CD4-positive, alpha-beta T cell treated with Interleukin-2 at 100 ng/mL for 4 hours (primary cell): ENCODE data around the gene AGPAT4.
"Not testable (repeated sequence)": the region's sequence is repeated elsewhere in the genome, so short reads cannot be mapped to it uniquely, and the experiment has no call there.

ENCODE experiments used
- DNase-seq: peaks from one replicate; pipeline ENCODE4 v3.0.0-alpha.2; 2020; ENCODE audit warnings: low spot score

AGPAT4 gene

DNA sequence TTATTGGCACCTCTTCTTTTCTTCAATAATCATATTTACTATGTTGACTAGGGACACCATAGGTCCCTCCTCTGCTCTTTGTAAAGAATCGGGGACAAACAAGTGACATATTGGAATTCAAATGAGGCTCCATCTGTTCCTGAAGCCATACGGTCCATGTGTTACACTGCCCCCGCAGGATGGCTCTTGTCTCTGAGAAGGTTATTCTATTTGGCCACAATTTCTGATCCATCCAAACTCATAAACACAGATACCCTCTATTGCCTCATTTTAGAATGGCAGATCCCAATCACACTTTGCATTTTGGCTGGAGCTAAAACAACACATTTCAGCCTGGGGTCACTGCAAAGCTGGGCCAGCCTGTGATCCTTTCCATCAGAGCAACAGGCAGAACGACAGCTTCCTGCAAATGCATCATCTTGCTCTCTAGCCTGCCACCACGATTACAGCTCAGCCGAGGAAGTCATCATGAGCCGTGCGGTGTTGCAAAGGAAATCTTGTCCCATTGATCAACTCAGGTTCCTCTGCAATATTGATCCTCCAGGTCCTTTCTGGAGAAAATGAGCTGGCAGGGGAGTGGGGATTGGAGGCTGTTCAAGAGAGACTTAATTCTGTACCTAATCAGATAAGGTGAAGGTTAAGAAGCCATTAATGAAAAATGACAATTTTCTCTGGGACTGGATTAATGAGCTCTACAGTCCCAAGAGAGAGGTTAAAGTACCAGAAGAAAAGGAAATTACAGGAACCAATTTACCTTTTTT is 73.1 kb downstream of the AGPAT4 start:
- DNase-seq: no peak

DNA sequence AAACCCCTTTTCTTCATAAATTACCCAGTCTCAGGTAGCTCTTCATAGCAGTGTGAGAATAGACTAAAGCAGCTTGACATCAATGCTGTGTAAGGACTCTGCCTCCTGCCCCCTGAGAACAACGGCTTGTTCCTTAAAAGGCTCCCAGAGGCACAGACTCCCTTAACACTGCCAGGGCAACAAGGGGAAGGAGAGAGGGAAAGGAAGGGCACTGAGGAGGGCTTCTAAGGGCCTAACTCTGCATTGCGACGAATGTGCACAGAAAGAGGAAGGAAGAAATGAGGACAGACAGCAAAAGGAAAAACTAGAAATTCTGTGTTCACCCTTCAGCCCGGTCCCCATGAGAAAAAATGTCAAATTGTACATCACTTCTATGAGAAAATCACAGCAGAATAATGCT is 74.0 kb downstream of the AGPAT4 start:
- no peak for DNase-seq

DNA sequence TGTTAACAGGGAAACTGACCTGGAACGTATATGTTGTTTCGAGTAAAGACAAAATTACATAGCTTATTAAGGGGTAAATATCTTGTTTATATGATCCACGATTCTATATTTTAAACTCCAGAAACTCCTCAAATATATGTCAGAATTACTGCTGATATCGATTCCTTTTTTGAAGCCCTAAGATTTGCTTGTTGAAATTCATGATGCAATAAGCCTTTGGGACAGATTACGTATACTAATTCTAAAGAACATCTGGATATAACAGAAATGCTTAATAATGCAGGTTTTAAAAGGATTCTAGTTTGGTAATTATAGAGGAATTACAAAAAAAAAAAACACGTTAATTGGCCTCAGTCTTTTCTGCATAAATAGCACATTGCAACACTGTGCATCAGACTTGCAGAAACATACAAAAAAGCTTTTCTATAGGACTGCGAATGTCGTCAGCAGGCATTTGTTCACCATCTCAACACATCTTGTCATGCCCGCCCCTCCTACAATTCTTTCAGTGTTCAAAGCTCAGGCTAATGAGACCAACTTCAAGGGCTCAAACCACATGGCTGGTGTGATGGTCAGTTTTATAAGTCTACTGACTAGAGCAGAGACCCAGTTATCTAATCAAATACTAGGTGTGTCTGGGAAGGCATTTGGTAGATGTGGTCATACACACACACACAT is 74.9 kb downstream of the AGPAT4 start:
- no peak for DNase-seq

DNA sequence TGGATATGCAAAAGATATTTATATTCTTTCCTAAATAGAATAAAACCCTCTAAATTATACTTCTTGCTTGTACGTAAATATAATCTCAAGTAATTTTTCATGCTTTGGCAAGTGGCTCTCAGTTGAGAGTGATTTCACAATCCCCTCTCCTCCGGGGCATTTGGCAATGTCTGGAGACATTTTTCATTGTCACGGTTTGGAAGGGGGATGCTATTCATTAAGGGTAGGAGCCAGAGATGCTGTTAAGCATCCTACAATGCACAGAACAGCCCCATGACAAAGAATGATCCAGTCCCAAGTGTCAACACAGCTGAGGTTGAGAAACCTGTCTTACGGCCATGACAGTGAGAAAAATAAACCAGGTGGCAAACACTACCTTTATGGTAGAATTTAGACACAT is 75.7 kb downstream of the AGPAT4 start:
- DNase-seq: no peak

DNA sequence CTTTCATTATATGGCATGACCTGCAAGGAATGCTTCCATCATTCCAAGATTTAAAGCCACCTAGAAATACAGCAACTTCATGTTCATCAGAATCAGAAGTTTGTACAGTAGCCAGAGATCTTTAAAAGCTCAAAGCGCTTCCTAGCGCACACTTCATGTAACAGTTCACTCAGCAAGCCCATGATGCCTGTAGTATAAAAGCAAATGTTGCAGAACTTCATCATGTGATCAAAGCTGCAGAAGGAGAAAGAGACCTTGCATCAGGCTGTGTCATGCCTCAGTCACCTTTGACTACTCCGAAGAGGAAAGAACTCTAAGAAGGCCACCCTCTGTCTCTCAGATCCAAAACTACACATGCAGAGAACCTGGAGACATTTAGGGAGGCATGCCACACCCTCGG is 78.5 kb downstream of the AGPAT4 start:
- no peak for DNase-seq

DNA sequence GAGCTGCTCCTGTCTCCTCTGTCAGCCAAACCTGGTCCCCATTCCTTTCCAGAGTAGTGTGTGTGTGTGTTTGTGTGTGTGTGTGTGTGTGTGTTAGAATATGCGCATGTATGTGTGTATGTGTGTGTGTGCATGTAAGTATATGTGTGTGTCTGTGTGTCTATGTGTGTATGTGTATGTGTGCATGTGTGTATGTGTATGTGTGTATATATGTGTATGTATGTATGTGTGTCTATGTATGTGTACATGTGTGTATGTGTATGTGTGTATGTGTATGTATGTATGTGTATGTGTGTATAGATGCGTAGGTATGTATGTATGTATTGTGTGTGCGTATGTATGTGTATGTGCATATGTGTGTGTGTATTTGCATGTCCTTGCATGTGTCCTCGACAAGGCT is 79.5 kb downstream of the AGPAT4 start:
- DNase-seq: no peak

DNA sequence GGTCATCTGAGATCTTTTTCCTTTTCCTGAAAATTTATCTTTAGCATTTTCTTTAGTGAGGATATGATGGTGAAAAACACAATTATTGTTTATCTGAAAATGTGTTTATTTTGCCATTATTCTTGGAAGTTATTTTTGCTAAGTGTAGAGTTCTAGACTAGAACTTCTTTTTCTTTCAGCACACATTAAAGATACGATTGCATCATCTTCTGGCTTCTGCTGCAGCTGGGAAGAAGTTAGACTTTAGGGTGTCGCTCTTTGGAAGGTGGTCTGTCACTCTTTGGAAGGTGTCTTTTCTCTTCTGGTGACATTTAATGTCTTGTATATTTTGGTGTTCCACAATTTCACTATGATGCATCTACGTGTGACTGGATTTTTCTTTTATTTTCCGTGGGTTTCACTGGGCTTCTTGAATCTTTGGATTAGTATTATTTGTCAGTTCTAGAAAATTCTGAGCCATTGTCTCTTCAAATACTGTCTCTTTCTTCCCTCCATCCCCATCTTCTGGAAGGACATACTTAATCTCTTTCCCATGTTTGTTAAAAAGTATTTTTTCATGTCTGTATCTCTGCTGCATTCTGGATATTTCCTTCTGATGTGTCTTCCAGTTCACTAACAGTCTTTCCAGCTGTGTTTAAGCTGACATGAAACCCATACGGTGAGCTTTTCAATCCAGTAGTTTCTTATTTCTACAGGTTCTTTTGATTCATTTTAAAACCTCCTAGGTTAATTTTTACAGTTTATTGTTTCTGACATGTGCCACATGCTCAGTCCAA is 81.0 kb downstream of the AGPAT4 start:
- no peak for DNase-seq

DNA sequence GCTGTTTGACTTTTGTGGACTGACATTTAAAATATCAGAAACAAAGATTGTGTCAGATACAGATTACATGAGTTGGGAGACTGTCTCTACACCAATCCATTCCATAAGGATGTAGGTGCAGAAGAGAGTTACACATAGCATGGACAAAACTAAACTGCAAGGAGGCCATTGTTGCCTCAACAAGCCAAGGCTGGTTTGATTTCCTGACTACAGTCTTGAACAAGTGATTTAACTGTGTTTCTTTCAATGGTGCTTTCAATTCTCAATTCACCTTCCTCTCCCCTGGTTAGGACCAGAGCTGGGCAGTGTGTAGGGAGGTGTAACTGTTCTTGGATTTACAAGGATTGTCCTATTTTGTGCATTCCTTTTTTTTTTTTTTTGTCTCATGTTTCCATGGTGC is 82.2 kb downstream of the AGPAT4 start:
- no peak for DNase-seq

DNA sequence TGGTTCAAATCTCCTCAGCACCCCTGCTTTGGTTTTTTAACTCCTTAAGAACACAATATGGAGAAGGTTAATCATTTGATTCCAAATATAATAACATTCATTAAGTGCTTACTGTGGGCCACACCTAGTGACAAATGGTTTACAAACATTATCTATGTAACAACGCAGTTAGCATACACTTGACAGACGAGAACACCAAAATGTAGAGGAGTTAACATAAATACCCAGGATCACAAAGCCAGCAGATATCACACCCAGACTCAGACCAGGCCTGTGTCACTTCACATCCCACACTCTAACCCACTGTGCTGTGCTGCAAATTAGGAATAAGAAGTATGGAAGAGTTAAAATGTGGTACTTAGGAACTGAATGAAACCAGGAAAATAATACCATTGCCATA is 82.9 kb downstream of the AGPAT4 start:
- DNase-seq: no peak

DNA sequence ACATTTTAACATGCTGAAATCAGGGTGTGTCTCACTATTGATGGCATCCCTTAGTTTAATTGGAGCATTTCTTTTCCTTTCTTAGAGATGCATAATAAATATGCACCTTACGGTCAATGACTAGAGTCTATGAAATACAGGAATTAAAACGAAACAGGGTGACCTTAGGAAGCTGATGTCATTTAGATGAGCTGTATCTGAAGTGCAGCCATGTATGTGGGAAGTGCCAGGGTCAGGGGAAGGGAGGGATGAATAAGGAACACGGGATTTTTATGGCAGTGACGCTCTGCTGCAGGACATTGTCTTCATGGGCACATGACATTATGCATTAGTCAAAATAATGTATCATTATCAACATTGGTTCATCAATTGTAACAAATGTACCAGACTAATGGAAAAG is 84.0 kb downstream of the AGPAT4 start:
- DNase-seq: no peak

DNA sequence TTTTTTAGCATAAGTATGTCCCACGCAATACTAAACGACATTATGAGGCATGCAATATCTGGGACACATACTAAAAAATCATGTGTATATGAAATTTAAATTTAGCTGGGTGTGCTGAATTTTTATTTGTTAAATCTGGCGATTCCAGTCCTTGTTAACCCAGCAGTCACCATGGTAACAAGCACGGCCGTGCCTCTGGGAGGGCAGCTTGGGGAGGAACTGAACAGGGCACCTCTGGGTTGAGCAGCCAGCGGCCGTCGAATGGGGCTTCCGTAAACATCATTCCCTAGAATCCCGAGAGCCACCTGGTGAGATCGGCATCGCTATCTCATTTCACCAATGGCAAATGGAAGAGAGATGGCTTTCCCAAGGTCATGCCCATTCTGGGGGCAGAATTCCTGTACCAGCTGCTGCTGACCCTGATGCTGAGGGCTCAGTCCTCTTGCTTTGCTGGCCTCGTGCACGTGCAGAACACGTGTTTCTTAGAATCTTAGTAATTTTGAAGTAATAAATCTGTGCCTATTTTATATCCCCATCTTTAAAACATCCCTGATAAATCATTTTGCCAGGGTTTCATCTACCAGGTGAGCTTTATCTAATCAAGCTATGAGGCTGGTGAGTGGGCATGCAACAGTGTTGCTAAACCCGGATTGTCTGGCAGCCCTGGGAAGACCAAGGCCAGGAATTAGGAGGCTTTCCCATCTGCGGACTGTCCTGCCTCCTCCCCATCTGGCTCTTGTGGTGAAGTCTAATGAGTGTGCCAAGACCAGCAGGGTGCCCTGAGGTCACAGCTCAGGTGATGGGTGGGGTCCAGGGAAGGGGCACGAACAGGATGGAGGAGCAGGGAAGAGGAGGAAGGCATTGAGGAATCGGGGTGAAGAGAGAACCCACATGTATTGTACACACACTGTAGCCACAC is 85.1 kb downstream of the AGPAT4 start:
- DNase-seq: no peak

DNA sequence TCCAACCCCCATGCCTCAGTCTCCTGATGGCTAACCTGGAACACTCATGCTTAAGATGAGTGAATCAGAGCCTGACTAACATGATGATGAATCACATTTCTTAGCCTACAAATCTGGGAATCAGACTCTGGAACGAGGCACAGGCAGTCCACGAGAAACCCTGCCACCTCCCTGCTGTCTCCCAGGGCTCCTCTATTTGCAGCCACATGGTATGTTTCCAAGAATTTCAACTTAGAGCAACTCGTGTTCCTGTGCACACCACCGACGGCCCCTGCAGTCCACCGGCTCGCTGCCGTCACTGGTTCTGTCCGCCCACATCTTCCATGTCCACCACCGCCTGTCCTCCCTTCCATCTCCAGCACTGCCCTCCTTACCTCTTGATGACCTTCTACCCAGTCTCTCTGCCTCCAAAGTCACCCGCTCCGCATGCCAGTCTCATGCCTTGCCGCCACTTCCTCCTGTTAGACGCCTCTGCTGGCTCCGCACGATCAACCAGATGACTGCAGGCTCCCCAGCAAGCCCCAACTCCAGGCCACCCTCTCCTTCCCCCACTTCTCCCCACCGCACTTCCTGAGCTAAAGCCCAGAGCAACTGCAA is 87.6 kb downstream of the AGPAT4 start:
- DNase-seq: no peak

DNA sequence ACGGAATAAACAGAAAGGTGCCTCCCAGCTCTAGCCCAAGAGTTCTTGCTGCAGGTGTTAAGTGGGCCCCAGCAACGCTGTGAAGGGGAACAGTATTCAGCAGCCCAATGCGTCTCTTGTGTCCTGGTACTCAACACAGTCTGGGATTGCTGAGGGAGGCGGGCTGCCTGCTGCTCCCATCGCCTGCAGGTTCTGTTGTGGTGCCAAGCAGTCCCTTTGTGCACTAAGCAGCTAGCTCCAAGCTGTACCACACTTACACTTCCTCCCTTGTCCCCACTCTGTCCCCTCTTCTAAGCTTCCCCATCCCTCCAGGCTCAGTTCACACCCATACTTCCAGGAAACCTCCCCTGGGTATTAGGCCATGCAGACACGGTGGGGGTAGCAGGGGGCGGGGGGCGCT is 92.7 kb downstream of the AGPAT4 start:
- no peak for DNase-seq

DNA sequence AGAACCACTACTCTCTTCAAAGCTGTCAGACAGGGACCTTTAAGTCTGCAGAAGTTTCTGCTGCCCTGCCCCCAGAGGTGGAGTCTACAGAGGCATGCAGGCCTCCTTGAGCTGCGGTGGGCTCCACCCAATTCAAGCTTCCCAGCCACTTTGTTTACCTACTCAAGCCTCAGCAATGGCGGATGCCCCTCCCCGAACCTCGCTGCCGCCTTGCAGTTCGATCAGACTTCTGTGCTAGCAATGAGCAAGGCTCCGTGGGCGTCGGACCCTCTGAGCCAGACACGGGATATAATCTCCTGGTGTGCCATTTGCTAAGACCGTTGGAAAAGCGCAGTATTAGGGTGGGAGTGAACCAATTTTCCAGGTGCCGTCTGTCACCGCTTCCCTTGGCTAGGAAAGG is 95.7 kb downstream of the AGPAT4 start:
- DNase-seq: not testable (repeated sequence)

DNA sequence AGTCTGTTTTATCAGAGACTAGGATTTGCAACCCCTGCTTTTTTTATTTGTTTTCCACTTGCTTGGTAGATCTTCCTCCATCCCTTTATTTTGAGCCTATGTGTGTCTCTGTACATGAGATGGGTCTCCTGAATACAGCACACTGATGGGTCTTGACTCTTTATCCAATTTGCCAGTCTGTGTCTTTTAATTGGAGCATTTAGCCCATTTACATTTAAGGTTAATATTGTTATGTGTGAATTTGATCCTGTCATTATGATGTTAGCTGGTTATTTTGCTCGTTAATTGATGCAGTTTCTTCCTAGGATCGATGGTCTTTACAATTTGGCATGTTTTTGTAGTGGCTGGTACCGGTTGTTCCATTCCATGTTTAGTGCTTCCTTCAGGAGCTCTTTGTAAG is 97.4 kb downstream of the AGPAT4 start:
- not testable (repeated sequence) for DNase-seq

DNA sequence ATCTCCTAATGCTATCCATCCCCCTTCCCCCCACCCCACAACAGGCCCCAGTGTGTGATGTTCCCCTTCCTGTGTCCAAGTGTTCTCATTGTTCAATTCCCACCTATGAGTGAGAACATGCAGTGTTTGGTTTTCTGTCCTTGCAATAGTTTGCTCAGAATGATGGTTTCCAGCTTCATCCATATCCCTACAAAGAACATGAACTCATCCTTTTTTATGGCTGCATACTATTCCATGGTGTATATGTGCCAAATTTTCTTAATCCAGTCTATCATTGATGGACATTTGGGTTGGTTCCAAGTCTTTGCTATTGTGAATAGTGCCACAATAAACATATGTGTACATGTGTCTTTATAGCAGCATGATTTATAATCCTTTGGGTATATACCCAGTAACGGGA is 101.1 kb downstream of the AGPAT4 start:
- not testable (repeated sequence) for DNase-seq

DNA sequence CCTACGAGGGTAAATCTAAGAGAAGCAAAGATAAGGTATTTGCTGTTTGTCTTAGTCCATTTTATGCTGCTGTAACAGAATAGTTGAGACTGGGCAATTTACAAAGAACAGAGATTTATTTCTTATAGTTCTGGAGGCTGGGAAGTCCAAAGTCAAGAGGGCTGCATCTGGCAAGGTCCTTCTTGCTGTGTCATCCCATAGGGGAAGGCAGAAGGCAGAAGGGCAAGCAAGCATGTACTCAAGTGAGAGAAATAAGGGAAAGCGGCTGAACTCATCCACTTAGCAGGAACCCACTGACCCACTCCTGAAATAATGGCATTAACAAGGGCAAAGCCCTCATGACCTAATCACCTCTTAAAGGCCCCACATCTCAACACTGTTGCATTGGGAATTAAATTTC is 102.7 kb downstream of the AGPAT4 start:
- DNase-seq: no peak

DNA sequence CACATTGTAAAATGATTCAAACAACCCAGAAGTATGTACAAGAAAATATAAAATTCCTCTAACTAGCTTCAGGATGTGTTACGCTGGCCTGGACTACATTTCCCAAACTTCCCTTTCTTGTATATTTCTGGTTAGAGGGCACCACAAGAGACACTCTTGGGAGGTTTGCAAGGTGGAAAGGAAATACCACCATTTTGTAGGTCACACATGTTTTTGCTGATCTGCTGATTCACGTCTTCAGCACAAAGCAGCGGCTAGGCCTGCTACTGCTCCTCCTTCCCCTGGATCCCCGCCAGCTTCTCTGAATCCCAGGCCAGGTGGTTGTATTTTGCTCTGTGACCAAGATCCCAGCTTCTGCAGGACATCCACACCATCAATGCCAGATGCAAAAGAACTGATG is 104.2 kb downstream of the AGPAT4 start:
- no peak for DNase-seq

DNA sequence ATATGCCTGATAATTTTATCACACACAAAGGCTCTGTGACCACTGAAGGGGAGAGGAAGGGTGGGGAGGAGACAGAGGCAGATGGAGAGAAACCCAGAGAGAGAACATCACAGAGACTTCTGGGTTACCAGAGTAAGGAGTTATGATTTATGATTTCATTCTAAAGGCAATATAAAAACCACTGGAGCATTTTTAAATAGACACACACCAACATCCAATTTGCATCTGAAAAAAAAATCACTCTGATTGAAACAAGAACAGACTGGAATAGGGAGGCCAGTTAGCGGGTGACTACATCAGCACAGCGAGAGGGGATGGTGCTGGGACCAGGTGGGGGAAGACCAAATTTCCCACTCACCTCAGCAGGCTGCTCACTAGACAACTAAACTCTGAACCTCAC is 104.8 kb downstream of the AGPAT4 start:
- DNase-seq: no peak

DNA sequence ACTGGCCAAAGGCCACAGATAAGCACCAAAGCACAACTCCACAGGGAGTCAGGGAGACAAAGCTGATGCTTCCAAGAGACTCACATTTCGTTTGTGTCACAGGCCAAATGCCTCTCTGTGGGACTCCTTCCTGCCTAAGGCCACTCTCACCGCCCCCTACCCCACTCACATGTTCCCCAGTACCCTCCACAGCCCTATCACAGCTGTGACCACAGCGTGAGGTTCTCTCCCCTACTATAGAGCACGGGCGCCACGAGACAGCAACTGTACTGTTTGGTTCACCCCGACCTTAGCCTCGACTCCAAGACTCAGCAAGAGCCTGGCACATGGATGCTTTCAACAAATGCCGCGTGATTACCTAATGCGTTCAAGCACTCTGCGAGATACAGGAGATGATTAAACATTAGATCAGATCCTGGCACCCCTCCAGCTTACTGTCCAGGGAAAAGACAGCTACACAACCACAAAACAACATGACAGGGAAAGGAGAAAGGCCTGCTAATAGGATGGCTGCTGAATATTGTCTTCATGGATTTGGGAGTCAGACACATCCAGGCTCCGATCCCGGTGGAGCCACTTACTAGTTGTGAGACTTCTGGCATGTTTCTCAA is 105.5 kb downstream of the AGPAT4 start:
- DNase-seq: no peak

DNA sequence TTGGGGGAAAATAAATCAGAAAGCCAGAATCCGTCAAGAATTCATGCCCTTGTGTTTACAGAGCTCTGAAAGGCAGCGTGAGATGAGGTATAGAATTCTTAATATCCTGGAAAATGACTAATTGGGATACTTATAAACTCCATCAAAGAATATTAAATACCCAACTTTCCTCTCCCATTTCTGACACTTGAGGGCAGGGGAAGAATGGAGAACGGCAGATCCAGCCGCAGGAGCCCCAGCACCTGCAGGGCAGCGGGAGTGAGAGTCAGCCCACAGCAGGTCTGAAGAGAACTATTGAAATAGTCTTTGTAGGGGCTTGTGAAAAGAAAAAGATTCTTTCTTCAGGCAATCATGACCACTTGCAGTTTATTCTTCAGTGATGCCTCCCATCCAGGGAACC is 107.2 kb downstream of the AGPAT4 start:
- DNase-seq: no peak
